ENCODE data around the gene TAF3.

The TAF3 gene

GRCh38 chr10:7942859-7943258, 124.6 kb downstream of the TAF3 start:
- H3K4me1 ChIP-seq (ENCODE audit: insufficient read depth, low read length): no peaks in the 10 kb centered on the region
- H3K36me3 ChIP-seq (ENCODE audit: insufficient read depth, low read length): no peaks in the 10 kb centered on the region
- no peak overlapping the region for H3K27ac ChIP-seq (ENCODE audit: low read depth, low read length)
- H3K27me3 ChIP-seq (ENCODE audit: control insufficient read depth in 1 of 2, insufficient read depth in 2 of 2, low read length in 2 of 2): no peaks in the 10 kb centered on the region
- no peaks in the 10 kb centered on the region for H3K9me3 ChIP-seq (ENCODE audit: low read length)
- H3K9ac ChIP-seq (ENCODE audit: low read length): no peak overlapping the region
- no peak overlapping the region for H3K4me3 ChIP-seq (ENCODE audit: low read depth in 1 of 2, low read length in 2 of 2)

GRCh38 chr10:7944215-7944480, 125.8 kb downstream of the TAF3 start:
- H3K27ac ChIP-seq (ENCODE audit: low read depth, low read length): no peak overlapping the region
- H3K9ac ChIP-seq (ENCODE audit: low read length): no peak overlapping the region
- H3K4me1 ChIP-seq (ENCODE audit: insufficient read depth, low read length): no peaks in the 10 kb centered on the region
- H3K9me3 ChIP-seq (ENCODE audit: low read length): no peaks in the 10 kb centered on the region
- no peaks in the 10 kb centered on the region for H3K27me3 ChIP-seq (ENCODE audit: control insufficient read depth in 1 of 2, insufficient read depth in 2 of 2, low read length in 2 of 2)
- H3K4me3 ChIP-seq (ENCODE audit: low read depth in 1 of 2, low read length in 2 of 2): no peak overlapping the region
- no peaks in the 10 kb centered on the region for H3K36me3 ChIP-seq (ENCODE audit: insufficient read depth, low read length)

GRCh38 chr10:7944537-7944936, 126.2 kb downstream of the TAF3 start:
- H3K27me3 ChIP-seq (ENCODE audit: control insufficient read depth in 1 of 2, insufficient read depth in 2 of 2, low read length in 2 of 2): no peaks in the 10 kb centered on the region
- H3K9ac ChIP-seq (ENCODE audit: low read length): no peak overlapping the region
- no peak overlapping the region for H3K4me3 ChIP-seq (ENCODE audit: low read depth in 1 of 2, low read length in 2 of 2)
- H3K27ac ChIP-seq (ENCODE audit: low read depth, low read length): no peak overlapping the region
- H3K9me3 ChIP-seq (ENCODE audit: low read length): no peaks in the 10 kb centered on the region
- H3K36me3 ChIP-seq (ENCODE audit: insufficient read depth, low read length): no peaks in the 10 kb centered on the region
- no peaks in the 10 kb centered on the region for H3K4me1 ChIP-seq (ENCODE audit: insufficient read depth, low read length)

GRCh38 chr10:7945034-7945433, 126.7 kb downstream of the TAF3 start:
- Histone ChIP-seq H3K9ac (ENCODE audit: low read length) (no peak overlapping the region), H3K9me3 (ENCODE audit: low read length) (no peaks in the 10 kb centered on the region), H3K27ac (ENCODE audit: low read depth, low read length) (no peak overlapping the region), H3K4me1 (ENCODE audit: insufficient read depth, low read length) (no peaks in the 10 kb centered on the region), H3K36me3 (ENCODE audit: insufficient read depth, low read length) (no peaks in the 10 kb centered on the region), H3K27me3 (ENCODE audit: control insufficient read depth in 1 of 2, insufficient read depth in 2 of 2, low read length in 2 of 2) (no peaks in the 10 kb centered on the region), H3K4me3 (ENCODE audit: low read depth in 1 of 2, low read length in 2 of 2) (no peak overlapping the region)

- H3K9ac ChIP-seq (ENCODE audit: low read length): no peak overlapping the region
- H3K4me1 ChIP-seq (ENCODE audit: insufficient read depth, low read length): no peaks in the 10 kb centered on the region
- H3K27me3 ChIP-seq (ENCODE audit: control insufficient read depth in 1 of 2, insufficient read depth in 2 of 2, low read length in 2 of 2): no peaks in the 10 kb centered on the region
- no peak overlapping the region for H3K27ac ChIP-seq (ENCODE audit: low read depth, low read length)
- H3K4me3 ChIP-seq (ENCODE audit: low read depth in 1 of 2, low read length in 2 of 2): no peak overlapping the region
- H3K9me3 ChIP-seq (ENCODE audit: low read length): no peaks in the 10 kb centered on the region
- H3K36me3 ChIP-seq (ENCODE audit: insufficient read depth, low read length): no peaks in the 10 kb centered on the region
These were observed 127.3 kb downstream of the TAF3 start for GRCh38 chr10:7945469-7946187.

GRCh38 chr10:7948371-7949000, 130.2 kb downstream of the TAF3 start:
- Histone ChIP-seq H3K27ac (ENCODE audit: low read depth, low read length) (no peak overlapping the region), H3K9ac (ENCODE audit: low read length) (no peak overlapping the region), H3K36me3 (ENCODE audit: insufficient read depth, low read length) (no peaks in the 10 kb centered on the region), H3K27me3 (ENCODE audit: control insufficient read depth in 1 of 2, insufficient read depth in 2 of 2, low read length in 2 of 2) (no peaks in the 10 kb centered on the region), H3K4me3 (ENCODE audit: low read depth in 1 of 2, low read length in 2 of 2) (no peak overlapping the region), H3K9me3 (ENCODE audit: low read length) (no peaks in the 10 kb centered on the region), H3K4me1 (ENCODE audit: insufficient read depth, low read length) (no peaks in the 10 kb centered on the region)

- Histone ChIP-seq H3K9ac (ENCODE audit: low read length) (no peak overlapping the region), H3K9me3 (ENCODE audit: low read length) (no peaks in the 10 kb centered on the region), H3K4me3 (ENCODE audit: low read depth in 1 of 2, low read length in 2 of 2) (no peak overlapping the region), H3K27ac (ENCODE audit: low read depth, low read length) (no peak overlapping the region), H3K27me3 (ENCODE audit: control insufficient read depth in 1 of 2, insufficient read depth in 2 of 2, low read length in 2 of 2) (no peaks in the 10 kb centered on the region), H3K4me1 (ENCODE audit: insufficient read depth, low read length) (no peaks in the 10 kb centered on the region), H3K36me3 (ENCODE audit: insufficient read depth, low read length) (no peaks in the 10 kb centered on the region)
These were observed 132.9 kb downstream of the TAF3 start for GRCh38 chr10:7950981-7951847.

- H3K4me3 ChIP-seq (ENCODE audit: low read depth in 1 of 2, low read length in 2 of 2): no peak overlapping the region
- H3K4me1 ChIP-seq (ENCODE audit: insufficient read depth, low read length): no peaks in the 10 kb centered on the region
- no peaks in the 10 kb centered on the region for H3K27me3 ChIP-seq (ENCODE audit: control insufficient read depth in 1 of 2, insufficient read depth in 2 of 2, low read length in 2 of 2)
- H3K9me3 ChIP-seq (ENCODE audit: low read length): no peaks in the 10 kb centered on the region
- no peaks in the 10 kb centered on the region for H3K36me3 ChIP-seq (ENCODE audit: insufficient read depth, low read length)
- H3K9ac ChIP-seq (ENCODE audit: low read length): no peak overlapping the region
- H3K27ac ChIP-seq (ENCODE audit: low read depth, low read length): no peak overlapping the region
These were observed 134.0 kb downstream of the TAF3 start for GRCh38 chr10:7952266-7952665.

- H3K9me3 ChIP-seq (ENCODE audit: low read length): no peaks in the 10 kb centered on the region
- no peaks in the 10 kb centered on the region for H3K4me1 ChIP-seq (ENCODE audit: insufficient read depth, low read length)
- no peak overlapping the region for H3K4me3 ChIP-seq (ENCODE audit: low read depth in 1 of 2, low read length in 2 of 2)
- no peaks in the 10 kb centered on the region for H3K27me3 ChIP-seq (ENCODE audit: control insufficient read depth in 1 of 2, insufficient read depth in 2 of 2, low read length in 2 of 2)
- H3K36me3 ChIP-seq (ENCODE audit: insufficient read depth, low read length): no peaks in the 10 kb centered on the region
- H3K9ac ChIP-seq (ENCODE audit: low read length): no peak overlapping the region
- no peak overlapping the region for H3K27ac ChIP-seq (ENCODE audit: low read depth, low read length)
These were observed 135.1 kb downstream of the TAF3 start for GRCh38 chr10:7953447-7953846.

GRCh38 chr10:7955446-7955845, 137.1 kb downstream of the TAF3 start:
- no peak overlapping the region for H3K9ac ChIP-seq (ENCODE audit: low read length)
- H3K4me3 ChIP-seq (ENCODE audit: low read depth in 1 of 2, low read length in 2 of 2): no peak overlapping the region

GRCh38 chr10:7956508-7956907, 138.2 kb downstream of the TAF3 start:
- Histone ChIP-seq H3K27ac (ENCODE audit: low read depth, low read length) (no peak overlapping the region), H3K9me3 (ENCODE audit: low read length) (no peaks in the 10 kb centered on the region), H3K4me3 (ENCODE audit: low read depth in 1 of 2, low read length in 2 of 2) (no peak overlapping the region), H3K9ac (ENCODE audit: low read length) (no peak overlapping the region), H3K4me1 (ENCODE audit: insufficient read depth, low read length) (no peaks in the 10 kb centered on the region), H3K36me3 (ENCODE audit: insufficient read depth, low read length) (no peaks in the 10 kb centered on the region), H3K27me3 (ENCODE audit: control insufficient read depth in 1 of 2, insufficient read depth in 2 of 2, low read length in 2 of 2) (no peaks in the 10 kb centered on the region)

More at GRCh38 chr10:7955446-7955845, 137.1 kb downstream of the TAF3 start:
- Histone ChIP-seq H3K36me3 (ENCODE audit: insufficient read depth, low read length) (no peaks in the 10 kb centered on the region), H3K9me3 (ENCODE audit: low read length) (no peaks in the 10 kb centered on the region), H3K27me3 (ENCODE audit: control insufficient read depth in 1 of 2, insufficient read depth in 2 of 2, low read length in 2 of 2) (no peaks in the 10 kb centered on the region), H3K27ac (ENCODE audit: low read depth, low read length) (no peak overlapping the region), H3K4me1 (ENCODE audit: insufficient read depth, low read length) (no peaks in the 10 kb centered on the region)
